ENCODE measurements around the gene TNFRSF12A. TPM values are rescaled to one million over a fixed set of nuclear protein-coding genes. Genes with fewer than 3 reads are reported as not detected.

Gene TNFRSF12A
- total RNA-seq, 1 experiment from 2014 or later, result 78.9 TPM

GRCh38 chr16:3032624-3033023 lies 12.5 kb downstream of the TNFRSF12A start:
- no peak for DNase-seq (ENCODE audit: low spot score)
- TF ChIP-seq, protein P1, sequence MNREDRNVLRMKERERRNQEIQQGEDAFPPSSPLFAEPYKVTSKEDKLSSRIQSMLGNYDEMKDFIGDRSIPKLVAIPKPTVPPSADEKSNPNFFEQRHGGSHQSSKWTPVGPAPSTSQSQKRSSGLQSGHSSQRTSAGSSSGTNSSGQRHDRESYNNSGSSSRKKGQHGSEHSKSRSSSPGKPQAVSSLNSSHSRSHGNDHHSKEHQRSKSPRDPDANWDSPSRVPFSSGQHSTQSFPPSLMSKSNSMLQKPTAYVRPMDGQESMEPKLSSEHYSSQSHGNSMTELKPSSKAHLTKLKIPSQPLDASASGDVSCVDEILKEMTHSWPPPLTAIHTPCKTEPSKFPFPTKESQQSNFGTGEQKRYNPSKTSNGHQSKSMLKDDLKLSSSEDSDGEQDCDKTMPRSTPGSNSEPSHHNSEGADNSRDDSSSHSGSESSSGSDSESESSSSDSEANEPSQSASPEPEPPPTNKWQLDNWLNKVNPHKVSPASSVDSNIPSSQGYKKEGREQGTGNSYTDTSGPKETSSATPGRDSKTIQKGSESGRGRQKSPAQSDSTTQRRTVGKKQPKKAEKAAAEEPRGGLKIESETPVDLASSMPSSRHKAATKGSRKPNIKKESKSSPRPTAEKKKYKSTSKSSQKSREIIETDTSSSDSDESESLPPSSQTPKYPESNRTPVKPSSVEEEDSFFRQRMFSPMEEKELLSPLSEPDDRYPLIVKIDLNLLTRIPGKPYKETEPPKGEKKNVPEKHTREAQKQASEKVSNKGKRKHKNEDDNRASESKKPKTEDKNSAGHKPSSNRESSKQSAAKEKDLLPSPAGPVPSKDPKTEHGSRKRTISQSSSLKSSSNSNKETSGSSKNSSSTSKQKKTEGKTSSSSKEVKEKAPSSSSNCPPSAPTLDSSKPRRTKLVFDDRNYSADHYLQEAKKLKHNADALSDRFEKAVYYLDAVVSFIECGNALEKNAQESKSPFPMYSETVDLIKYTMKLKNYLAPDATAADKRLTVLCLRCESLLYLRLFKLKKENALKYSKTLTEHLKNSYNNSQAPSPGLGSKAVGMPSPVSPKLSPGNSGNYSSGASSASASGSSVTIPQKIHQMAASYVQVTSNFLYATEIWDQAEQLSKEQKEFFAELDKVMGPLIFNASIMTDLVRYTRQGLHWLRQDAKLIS (CRISPR knock-in tag; IDR thresholded peaks at IDR 0.05; ENCODE audit: borderline replicate concordance), result no peak
- TF ChIP-seq ZNF416 (CRISPR knock-in tag; IDR thresholded peaks at IDR 0.05) (no peak), FOXK1 (CRISPR knock-in tag; IDR thresholded peaks at IDR 0.05) (no peak), FOXP1 (CRISPR knock-in tag; IDR thresholded peaks at IDR 0.05; ENCODE audit: borderline replicate concordance) (no peak), ATF2 (CRISPR knock-in tag; IDR thresholded peaks at IDR 0.05; ENCODE audit: borderline replicate concordance, low read depth) (no peak), TEAD4 (CRISPR knock-in tag; IDR thresholded peaks at IDR 0.05) (no peak), SMAD4 (CRISPR knock-in tag; IDR thresholded peaks at IDR 0.05) (no peak), SMAD3 (CRISPR knock-in tag; IDR thresholded peaks at IDR 0.05; ENCODE audit: borderline replicate concordance) (no peak), ETV6 (CRISPR knock-in tag; IDR thresholded peaks at IDR 0.05) (no peak), ZMAT4 (CRISPR knock-in tag; IDR thresholded peaks at IDR 0.05) (no peak)
- TF ChIP-seq, protein P2, sequence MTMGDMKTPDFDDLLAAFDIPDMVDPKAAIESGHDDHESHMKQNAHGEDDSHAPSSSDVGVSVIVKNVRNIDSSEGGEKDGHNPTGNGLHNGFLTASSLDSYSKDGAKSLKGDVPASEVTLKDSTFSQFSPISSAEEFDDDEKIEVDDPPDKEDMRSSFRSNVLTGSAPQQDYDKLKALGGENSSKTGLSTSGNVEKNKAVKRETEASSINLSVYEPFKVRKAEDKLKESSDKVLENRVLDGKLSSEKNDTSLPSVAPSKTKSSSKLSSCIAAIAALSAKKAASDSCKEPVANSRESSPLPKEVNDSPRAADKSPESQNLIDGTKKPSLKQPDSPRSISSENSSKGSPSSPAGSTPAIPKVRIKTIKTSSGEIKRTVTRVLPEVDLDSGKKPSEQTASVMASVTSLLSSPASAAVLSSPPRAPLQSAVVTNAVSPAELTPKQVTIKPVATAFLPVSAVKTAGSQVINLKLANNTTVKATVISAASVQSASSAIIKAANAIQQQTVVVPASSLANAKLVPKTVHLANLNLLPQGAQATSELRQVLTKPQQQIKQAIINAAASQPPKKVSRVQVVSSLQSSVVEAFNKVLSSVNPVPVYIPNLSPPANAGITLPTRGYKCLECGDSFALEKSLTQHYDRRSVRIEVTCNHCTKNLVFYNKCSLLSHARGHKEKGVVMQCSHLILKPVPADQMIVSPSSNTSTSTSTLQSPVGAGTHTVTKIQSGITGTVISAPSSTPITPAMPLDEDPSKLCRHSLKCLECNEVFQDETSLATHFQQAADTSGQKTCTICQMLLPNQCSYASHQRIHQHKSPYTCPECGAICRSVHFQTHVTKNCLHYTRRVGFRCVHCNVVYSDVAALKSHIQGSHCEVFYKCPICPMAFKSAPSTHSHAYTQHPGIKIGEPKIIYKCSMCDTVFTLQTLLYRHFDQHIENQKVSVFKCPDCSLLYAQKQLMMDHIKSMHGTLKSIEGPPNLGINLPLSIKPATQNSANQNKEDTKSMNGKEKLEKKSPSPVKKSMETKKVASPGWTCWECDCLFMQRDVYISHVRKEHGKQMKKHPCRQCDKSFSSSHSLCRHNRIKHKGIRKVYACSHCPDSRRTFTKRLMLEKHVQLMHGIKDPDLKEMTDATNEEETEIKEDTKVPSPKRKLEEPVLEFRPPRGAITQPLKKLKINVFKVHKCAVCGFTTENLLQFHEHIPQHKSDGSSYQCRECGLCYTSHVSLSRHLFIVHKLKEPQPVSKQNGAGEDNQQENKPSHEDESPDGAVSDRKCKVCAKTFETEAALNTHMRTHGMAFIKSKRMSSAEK (CRISPR knock-in tag; IDR thresholded peaks at IDR 0.05; ENCODE audit: borderline replicate concordance), result no peak
- ATAC-seq, result no peak
- CTCF ChIA-PET, result interaction anchor here (1.1 to 9.8 kb wide), 17 partner anchors 8 to 139 kb away, joined by 4 to 355 read pairs (median 20); partner anchors contain the start of genes BICDL2, CLDN6, CLDN9 and HCFC1R1
- Mint-ChIP-seq H3K27me3 (ENCODE audit: low read depth) (peaks cover 3% of the 10 kb centered on the region; the same call in 1 of the 2 replicates), H3K36me3 (0 out of 2 replicates have a peak, but pooled peaks cover 5% of the 10 kb centered on the region), H3K27ac (peak overlapping the region; percentile 6), H3K9me3 (no peaks in the 10 kb centered on the region), H3K4me3 (no peak overlapping the region), H3K4me1 (peaks cover 31% of the 10 kb centered on the region)
- POLR2A ChIA-PET, result interaction anchor here (0.7 to 6.0 kb wide), 4 partner anchors 14 to 97 kb away, joined by 3 to 87 read pairs (median 6); partner anchors contain the start of genes CLDN6 and TNFRSF12A

GRCh38 chr16:3035289-3035971 lies 15.3 kb downstream of the TNFRSF12A start:
- ChIA-PET POLR2A (interaction anchor here (1.1 to 1.4 kb wide), 2 partner anchors 11 to 14 kb away, joined by 3 read pairs; no protein-coding TSS in a partner anchor), CTCF (interaction anchor here (1.1 to 11.1 kb wide), 9 partner anchors 4 to 96 kb away, joined by 3 to 292 read pairs (median 10); partner anchors contain the start of genes BICDL2, CLDN6, HCFC1R1 and MMP25)
- Mint-ChIP-seq H3K36me3 (no peaks in the 10 kb centered on the region), H3K4me1 (peaks cover 35% of the 10 kb centered on the region), H3K27me3 (ENCODE audit: low read depth) (peaks cover 3% of the 10 kb centered on the region; the same call in 1 of the 2 replicates), H3K9me3 (no peaks in the 10 kb centered on the region), H3K27ac (no peak overlapping the region), H3K4me3 (peak overlapping the region; percentile 72)
- ATAC-seq, result no peak
- no peak for DNase-seq (ENCODE audit: low spot score)
- TF ChIP-seq ZNF263 (CRISPR knock-in tag; IDR thresholded peaks at IDR 0.05; ENCODE audit: low read depth) (no peak), CDX4 (CRISPR knock-in tag; IDR thresholded peaks at IDR 0.05; ENCODE audit: borderline replicate concordance) (no peak), ZSCAN18 (CRISPR knock-in tag; IDR thresholded peaks at IDR 0.05) (no peak), PRDM15 (CRISPR knock-in tag; IDR thresholded peaks at IDR 0.05) (no peak)
